ENCODE data around the gene SERPINA5. TPM values are rescaled to one million over a fixed set of nuclear protein-coding genes. Genes with fewer than 3 reads are reported as not detected.

Gene SERPINA5
- total and polyA plus RNA-seq, 2 of the 8 experiments (the other 6 are each of a cell fraction or from before 2014, with no cell fraction given), result 1.8 to 1.9 TPM

DNA sequence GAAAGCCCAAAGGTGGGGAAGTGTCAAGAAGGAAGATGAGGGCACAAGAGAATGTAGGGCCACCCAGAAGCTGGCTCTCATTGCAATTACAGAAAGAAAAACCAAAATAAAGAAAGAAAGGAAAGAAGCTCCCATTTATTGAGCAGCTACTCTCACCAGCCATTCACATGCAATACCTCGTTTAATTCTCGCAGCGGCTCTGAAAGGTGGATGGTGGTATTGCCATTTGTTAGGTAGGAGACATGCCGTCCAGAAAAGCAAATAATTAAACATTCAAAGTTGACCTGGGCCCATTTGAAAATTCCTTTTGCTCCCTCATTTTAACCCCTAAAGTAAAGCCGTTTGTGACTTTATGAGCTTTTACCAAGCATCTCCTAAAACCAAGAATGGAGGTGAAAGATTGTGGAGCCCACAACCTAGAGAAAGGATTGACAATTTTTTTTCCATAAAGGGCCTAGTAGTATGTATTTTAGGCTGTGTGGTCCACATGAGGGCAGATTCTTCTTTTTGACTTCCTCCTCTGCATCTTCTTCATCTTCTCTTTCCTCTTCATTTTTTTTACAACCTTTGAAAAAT lies 36.2 kb downstream of the SERPINA5 start:
- Histone ChIP-seq H3K27me3 (replicated peaks in 1 of 4; ENCODE audit: control insufficient read depth in 3 of 4, extremely low read depth in 1 of 4, insufficient read depth in 3 of 4, low read length in 3 of 4) (no peaks in the 10 kb centered on the region), H2BK5ac (ENCODE audit: low read depth, low read length) (no peak overlapping the region), H3K36me3 (ENCODE audit: control insufficient read depth in 2 of 4, insufficient read depth in 4 of 4, low read length in 3 of 4) (0 out of 8 replicates have a peak, but pooled peaks cover 0 to 2% (median 0%) of the 10 kb centered on the region in 4 experiments), H3K27ac (ENCODE audit: low read depth, low read length) (no peak overlapping the region), H3K4ac (replicated peaks; ENCODE audit: insufficient read length, low read depth, low read length) (no peak overlapping the region), H2AK5ac (ENCODE audit: low read depth, low read length) (no peak overlapping the region), H3K9me3 (ENCODE audit: insufficient read depth in 2 of 2, low read depth in 1 of 2, low read length in 1 of 2) (peaks cover 14 to 28% of the 10 kb centered on the region in 2 experiments), H3K4me2 (ENCODE audit: insufficient read depth in 1 of 2, low read depth in 2 of 2, low read length in 2 of 2) (no peak overlapping the region), H3K23me2 (ENCODE audit: low read depth, low read length) (no peaks in the 10 kb centered on the region), H3K18ac (ENCODE audit: extremely low read depth, low read length) (no peak overlapping the region), H3K4me3 (ENCODE audit: extremely low read depth in 1 of 4, insufficient read depth in 2 of 4, low read depth in 3 of 4, low read length in 4 of 4) (no peak overlapping the region), H3K79me1 (ENCODE audit: low read depth, low read length) (no peaks in the 10 kb centered on the region), H4K5ac (ENCODE audit: insufficient read length, low read depth, low read length) (no peak overlapping the region), H3K56ac (replicated peaks; ENCODE audit: insufficient read length, low read depth, low read length) (no peak overlapping the region), H2AFZ (ENCODE audit: low read length) (no peak overlapping the region), H2BK120ac (replicated peaks; ENCODE audit: low read depth, low read length) (no peak overlapping the region), H2BK20ac (ENCODE audit: low read length) (no peak overlapping the region), H4K8ac (ENCODE audit: extremely low read depth, insufficient read depth, low read length) (no peak overlapping the region), H2BK15ac (ENCODE audit: low read length) (no peak overlapping the region), H3K79me2 (ENCODE audit: control insufficient read depth in 1 of 2, insufficient read depth in 2 of 2, low read length in 2 of 2) (no peaks in the 10 kb centered on the region), H2BK12ac (ENCODE audit: low read depth, low read length) (no peak overlapping the region), H3K4me1 (replicated peaks in 1 of 4; ENCODE audit: control insufficient read depth in 3 of 4, insufficient read depth in 4 of 4, low read length in 3 of 4) (no peaks in the 10 kb centered on the region; a peak in 1 of 7 replicates), H3K23ac (ENCODE audit: insufficient read length) (no peak overlapping the region), H4K20me1 (replicated peaks in 1 of 2; ENCODE audit: control insufficient read depth in 1 of 2, insufficient read depth in 2 of 2, low read length in 2 of 2) (no peaks in the 10 kb centered on the region), H4K91ac (replicated peaks; ENCODE audit: insufficient read length, low read length) (no peak overlapping the region), H3K9ac (replicated peaks in 1 of 4; ENCODE audit: extremely low read depth in 1 of 4, low read depth in 3 of 4, low read length in 3 of 4) (no peak overlapping the region), H3K14ac (ENCODE audit: insufficient read length) (no peak overlapping the region)
- 91% methylated on average over 5 of the region's 5 CpGs; no CpG with 5 or more reads in 1 of the 2 experiments for WGBS, 2 experiments (ENCODE audit: extremely low coverage in 1 of 2, insufficient coverage in 1 of 2, insufficient read length in 1 of 2, insufficient replicate concordance in 2 of 2, low coverage in 1 of 2, low lambda C conversion rate in 2 of 2, missing lambda C conversion rate in 1 of 2)
- ChIA-PET CTCF (ENCODE audit: partially characterized antibody) (interaction anchor here (1.2 to 1.3 kb wide), 2 partner anchors 18 to 73 kb away, joined by 3 read pairs; no protein-coding TSS in a partner anchor), POLR2A (ENCODE audit: partially characterized antibody) (no interaction called here)
- no peak for TF ChIP-seq ASH2L (IDR thresholded peaks at IDR 0.05; ENCODE audit: low read length)
- TF ChIP-seq CBX8 (IDR thresholded peaks at IDR 0.05; ENCODE audit: borderline replicate concordance, low read depth, low read length), result no peak
- TF ChIP-seq CBX5 (IDR thresholded peaks at IDR 0.05; ENCODE audit: low read depth, low read length), result no peak
- TF ChIP-seq CREB1 (IDR thresholded peaks at IDR 0.05), result no peak
- no peak for TF ChIP-seq JUND (IDR thresholded peaks at IDR 0.05; ENCODE audit: low read length)
- no peak for TF ChIP-seq ZNF274 (IDR thresholded peaks at IDR 0.05; ENCODE audit: borderline replicate concordance, extremely low read depth, low read length)
- TF ChIP-seq SIX5 (IDR thresholded peaks at IDR 0.05; ENCODE audit: low read depth, low read length), result no peak
- no peak for TF ChIP-seq MAX (IDR thresholded peaks at IDR 0.05)
- no peak for TF ChIP-seq SP4 (IDR thresholded peaks at IDR 0.05; ENCODE audit: low read length)
- TF ChIP-seq KDM5A (IDR thresholded peaks at IDR 0.05; ENCODE audit: low read length), result no peak
- TF ChIP-seq, protein P1, sequence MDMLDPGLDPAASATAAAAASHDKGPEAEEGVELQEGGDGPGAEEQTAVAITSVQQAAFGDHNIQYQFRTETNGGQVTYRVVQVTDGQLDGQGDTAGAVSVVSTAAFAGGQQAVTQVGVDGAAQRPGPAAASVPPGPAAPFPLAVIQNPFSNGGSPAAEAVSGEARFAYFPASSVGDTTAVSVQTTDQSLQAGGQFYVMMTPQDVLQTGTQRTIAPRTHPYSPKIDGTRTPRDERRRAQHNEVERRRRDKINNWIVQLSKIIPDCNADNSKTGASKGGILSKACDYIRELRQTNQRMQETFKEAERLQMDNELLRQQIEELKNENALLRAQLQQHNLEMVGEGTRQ (IDR thresholded peaks at IDR 0.05; ENCODE audit: low read length), result no peak
- FAIRE-seq (no peak), DNase-seq (ENCODE audit: low read depth in 1 of 2, low spot score in 2 of 2) (no peak)

Measured in H1 (cell line).